HG02938 (cell line): ENCODE data around the gene VIPR1.
"Not testable (repeated sequence)": the region's sequence is repeated elsewhere in the genome, so short reads cannot be mapped to it uniquely, and the experiment has no call there.

ENCODE experiments used
- ATAC-seq: cut with Tn5 transposase; IDR thresholded peaks from one replicate; pipeline ENCODE4 v1.9.1; 2021; ENCODE audit warnings: mild to moderate bottlenecking, moderate library complexity; ENCODE audit not compliant: unreplicated experiment

The VIPR1 gene

DNA sequence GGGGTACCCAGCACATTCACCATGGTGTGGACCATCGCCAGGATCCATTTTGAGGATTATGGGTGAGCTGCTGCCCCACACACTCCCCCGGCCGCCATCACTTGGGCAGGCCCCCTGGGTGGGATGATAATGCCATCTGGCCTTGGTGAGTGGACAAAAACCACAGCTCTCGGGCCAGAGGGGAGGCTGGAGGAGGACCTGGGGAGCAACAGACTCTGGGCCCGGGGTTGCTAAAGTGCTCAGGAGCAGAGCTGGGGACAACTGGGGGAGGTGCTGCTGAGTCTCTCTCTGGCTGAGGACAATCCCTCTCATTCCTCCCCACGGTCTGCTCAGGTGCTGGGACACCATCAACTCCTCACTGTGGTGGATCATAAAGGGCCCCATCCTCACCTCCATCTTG lies 29.0 kb downstream of the VIPR1 start:
- no peak for ATAC-seq

DNA sequence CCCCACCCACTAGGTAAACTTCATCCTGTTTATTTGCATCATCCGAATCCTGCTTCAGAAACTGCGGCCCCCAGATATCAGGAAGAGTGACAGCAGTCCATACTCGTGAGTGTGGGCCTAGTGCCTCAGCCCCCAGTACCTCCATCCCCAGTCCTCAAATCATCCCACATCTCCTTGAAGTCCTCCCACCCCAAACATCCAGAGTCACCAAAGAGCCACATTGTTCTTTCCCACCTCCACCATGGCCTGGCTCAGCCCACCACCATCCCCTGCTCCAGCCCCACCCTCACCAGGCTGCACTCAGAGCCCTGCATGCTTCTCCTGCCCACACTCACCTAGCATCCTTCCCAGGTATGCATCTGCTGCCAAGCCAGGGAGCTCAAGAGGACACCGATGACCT lies 29.8 kb downstream of the VIPR1 start:
- no peak for ATAC-seq

- ATAC-seq, result no peak
Observed at GRCh38 chr3:42533161-42533897, 30.9 kb downstream of the VIPR1 start.

- no peak for ATAC-seq
Observed at GRCh38 chr3:42535981-42536784, 33.7 kb downstream of the VIPR1 start.

DNA sequence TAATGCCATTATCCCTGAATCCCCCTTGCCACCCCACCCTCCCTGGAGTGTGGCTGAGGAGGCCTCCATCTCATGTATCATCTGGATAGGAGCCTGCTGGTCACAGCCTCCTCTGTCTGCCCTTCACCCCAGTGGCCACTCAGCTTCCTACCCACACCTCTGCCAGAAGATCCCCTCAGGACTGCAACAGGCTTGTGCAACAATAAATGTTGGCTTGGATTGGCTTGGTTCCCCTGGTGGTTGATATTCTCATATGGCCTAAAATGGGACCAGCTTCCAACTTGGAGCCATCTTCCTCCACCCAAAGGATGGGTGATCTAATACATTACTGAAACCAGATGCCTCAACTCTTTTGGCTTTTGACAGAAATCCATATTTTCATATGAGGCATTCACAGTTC lies 34.9 kb downstream of the VIPR1 start:
- no peak for ATAC-seq

DNA sequence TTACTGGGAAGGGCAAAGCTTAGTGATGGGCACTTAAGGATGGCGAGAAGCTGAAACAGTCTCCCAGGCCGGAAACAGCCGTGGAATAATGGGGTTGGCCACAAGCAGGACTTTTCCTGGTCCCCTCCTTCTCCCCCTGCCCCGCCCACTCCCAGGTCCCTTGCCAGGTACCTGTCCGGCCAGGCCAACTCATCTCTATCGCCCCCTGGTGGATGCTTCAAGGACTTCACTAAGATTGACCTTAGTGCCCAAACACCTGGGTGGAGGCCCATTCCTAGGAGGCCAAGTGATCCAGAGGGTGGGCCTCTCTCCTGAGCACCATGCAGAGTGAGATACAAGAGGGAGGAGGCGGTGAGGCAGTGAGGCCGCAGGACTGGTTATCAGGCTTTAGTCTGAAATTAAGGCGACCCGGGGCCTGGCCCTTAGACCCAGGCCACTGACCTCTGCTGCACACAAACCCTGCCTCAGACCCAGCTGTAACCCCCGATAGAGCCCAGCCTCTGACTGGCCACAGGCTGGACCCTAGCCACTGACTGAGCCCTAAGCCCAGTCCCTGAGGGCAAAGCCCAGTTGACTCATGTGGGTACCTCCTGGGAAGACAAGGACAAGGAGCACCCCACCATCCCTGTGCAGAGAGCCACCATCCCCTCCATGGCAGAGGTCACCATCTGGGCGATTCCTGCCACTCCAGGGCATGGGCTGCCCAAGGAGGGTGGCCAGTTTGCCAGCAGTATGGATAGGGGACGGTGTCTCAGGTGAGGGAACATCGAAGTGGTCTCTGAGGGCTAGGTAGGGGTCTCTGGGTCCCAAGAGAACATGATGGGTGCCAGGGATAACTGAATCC lies 37.6 kb downstream of the VIPR1 start:
- no peak for ATAC-seq

DNA sequence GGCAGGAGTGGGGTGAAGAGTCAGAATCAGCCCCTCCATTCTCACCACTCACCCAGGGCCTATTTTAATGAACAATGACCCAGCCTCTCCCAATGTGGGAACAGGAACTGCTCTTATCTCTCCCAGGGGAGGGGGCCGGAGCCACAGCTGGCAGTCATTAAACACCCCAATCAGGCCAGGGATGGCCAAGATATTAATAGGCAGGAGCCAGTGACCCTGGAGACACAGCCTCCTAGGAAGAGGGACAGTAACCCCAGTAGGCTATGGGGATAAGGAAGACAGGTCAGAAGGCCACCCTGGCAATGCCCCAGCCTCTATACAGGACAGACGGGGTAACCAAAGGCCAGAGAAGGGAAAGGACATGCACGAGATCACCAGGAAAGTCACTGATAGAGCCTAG lies 38.6 kb downstream of the VIPR1 start:
- no peak for ATAC-seq

DNA sequence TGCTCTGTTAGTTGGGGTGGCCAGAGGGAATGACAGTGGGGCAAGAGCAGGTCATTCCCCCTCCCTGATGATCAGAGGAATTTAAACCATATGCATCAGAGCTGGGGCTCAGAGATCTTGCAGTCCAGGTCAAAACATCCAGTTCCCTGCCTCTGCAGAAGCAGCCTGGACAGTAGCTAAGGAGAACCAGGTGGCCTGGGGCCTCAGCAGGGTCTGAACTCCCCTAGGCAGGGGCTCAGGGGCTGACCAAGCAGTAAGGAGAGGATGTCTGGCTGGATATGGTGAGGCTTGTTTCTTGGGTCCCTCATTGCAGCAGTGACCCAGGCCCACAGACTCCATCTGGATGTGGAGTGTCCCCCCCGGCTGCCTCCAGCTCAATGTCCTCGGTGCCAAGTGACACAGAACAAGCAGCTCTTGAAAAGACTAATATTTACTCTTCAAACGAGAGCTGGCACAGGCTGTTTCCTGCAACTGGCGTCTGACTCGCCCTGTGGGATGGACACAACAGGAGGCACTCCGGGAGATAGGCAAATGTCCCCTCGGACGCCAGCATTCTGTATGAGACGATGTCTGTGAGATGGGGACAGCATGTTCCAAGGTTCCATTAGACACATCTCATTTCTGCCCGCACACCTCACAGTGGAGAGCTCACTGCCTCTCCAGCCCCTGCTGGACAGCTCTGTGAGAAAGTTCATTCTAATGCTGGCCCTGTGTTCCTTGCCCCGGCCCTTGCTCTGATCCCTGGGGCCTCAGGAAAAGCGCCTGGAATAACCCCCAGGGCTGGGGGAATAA lies 42.2 kb downstream of the VIPR1 start:
- no peak for ATAC-seq

DNA sequence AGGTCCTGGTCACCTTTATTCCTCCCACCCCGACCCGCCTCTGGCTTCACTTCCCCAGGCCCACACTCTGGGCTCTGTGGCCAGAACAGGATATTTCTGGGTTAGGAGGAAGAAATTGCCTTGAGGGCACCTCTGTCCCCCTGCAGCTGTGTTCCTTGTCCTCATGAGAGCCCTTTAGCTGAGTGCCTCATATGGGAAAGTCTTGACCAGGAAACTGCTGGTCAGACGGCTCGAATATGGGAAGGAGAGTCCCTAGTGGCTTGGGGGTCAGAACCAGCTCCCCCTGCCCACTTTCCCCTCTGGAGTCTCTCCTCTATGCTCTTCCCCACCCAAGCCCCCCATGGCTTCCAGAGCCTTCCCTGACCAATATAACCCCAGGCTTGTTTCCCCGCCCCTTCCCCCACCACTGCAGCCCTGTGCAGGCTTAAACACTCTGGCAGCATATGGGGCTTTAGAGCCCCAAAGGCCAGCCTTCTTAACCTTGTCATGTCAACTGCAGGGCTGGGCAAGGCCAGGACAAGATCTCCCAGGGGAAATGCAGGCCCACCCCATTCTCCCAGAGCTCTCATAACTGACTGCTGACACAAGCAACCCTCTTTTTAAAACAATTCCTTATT lies 42.9 kb downstream of the VIPR1 start:
- no peak for ATAC-seq

- ATAC-seq, result no peak
Observed at GRCh38 chr3:42546691-42547213, 44.3 kb downstream of the VIPR1 start.

DNA sequence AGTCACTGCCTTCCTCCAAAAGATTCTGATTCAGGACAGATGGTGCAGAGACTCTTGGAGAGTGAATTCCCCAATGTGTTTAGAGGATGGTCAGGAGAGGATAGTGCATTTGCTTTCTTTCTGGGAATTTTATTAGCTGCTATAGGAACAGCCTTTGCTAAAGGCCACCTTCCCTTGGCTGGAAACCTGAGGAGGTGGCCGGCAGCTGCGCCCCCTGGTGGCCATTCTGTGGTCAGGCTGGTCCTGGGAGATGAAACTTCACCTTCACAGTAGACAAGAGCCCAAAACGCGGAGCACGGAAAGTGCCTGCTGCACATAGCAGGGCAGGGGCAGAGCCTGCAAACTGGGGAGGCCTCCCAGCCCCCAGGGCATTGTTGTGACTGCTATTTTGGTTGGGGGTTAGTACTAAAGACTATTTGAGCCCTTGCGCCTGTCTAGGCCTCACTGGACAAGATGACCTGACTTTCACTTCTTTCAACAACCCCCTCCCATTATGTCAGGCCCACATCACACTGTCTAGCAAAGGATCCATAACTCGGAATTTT lies 45.0 kb downstream of the VIPR1 start:
- ATAC-seq, result no peak

DNA sequence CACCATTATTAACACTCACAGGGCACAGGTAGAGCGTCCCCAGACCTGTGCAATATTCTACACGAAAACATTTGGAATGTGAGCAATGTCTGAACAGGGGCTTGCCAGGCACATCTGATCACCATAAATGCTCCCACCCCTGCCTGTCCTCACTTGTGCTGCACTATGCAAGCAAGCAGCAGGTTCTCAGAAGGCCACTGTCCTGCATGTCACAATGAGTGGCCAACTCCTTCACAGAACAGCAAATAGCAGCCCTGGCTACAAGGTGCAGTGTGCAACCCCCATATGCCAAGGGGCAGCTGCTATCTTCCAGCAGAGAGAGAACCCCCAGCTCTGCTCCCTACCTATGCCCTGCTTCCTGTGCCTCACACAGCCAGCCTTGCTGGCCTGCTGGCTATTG lies 46.7 kb downstream of the VIPR1 start:
- ATAC-seq, result no peak

GRCh38 chr3:42550250-42550649 lies 47.8 kb downstream of the VIPR1 start:
- no peak for ATAC-seq

DNA sequence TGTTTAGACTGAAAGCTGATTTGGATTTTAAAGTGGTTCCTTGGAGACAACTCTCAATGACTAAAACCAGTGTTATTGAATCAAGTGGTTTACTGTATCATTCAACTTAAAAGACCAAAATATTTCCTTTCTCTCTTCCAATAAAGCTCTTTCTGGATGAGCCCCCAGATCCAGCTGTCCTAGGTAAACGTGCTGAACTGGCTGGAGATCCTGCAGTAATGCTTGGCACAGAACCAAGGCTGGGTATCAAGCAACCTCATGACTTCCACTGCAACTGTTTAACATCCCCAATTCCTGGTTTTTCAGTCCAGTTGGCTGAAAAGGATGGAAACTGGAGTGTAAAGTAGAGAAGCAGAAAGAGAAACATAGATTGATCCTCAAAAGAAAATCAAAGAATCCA lies 50.4 kb downstream of the VIPR1 start:
- no peak for ATAC-seq

GRCh38 chr3:42556089-42556632 lies 53.7 kb downstream of the VIPR1 start:
- peak; percentile 85 for ATAC-seq

GRCh38 chr3:42556817-42557216 lies 54.4 kb downstream of the VIPR1 start:
- not testable (repeated sequence) for ATAC-seq

- no peak for ATAC-seq
Observed at GRCh38 chr3:42557854-42558253, 55.4 kb downstream of the VIPR1 start.

DNA sequence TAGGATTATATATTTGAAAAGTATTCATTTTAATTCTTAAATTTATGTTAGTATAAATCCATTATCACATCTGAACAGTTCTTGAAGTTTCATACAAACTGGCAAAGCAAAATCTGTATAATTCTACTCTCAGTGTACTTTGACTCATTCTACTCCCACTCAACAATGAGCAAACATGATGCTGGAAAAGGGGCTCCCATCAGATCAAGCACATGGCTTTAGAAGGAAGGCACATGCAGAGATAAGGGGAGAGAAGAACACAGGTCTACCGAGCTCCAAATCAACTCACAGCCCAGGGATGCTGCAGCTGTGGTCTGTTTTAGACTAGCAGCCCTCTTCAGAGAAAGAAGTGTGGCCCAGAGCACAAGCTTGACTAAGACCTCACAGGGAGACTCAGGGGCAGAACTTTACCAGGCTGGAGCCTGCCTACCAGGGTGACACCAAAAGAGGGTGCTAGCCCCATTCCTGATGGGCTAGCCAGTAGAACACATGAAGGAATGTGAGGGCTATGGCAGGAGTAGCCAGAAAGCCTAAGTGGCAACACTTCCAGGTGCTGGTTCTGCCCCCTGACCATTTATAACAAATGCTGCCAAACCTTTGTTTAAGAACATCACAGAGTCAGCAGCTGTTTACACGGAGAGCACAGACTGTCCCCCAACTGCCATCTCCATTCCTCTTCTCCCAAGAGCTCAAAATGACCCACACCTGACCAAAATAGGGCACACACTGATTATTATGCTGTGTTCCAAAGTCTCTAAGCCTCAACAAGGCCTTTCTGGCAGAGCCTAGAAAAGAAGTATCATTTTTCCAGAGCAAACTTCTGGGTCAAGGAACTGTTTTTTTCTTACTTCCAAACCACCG lies 59.8 kb downstream of the VIPR1 start:
- ATAC-seq, result no peak
